Midbrain (tissue), 1 donor: ENCODE results near the gene TPRA1.
"Not testable (repeated sequence)": the region's sequence is repeated elsewhere in the genome, so short reads cannot be mapped to it uniquely, and the experiment has no call there.

ENCODE experiments used
- DNase-seq: peaks from one replicate; lab custom pipeline; 2025; lab: John Stamatoyannopoulos, UW

TPRA1 gene

DNA sequence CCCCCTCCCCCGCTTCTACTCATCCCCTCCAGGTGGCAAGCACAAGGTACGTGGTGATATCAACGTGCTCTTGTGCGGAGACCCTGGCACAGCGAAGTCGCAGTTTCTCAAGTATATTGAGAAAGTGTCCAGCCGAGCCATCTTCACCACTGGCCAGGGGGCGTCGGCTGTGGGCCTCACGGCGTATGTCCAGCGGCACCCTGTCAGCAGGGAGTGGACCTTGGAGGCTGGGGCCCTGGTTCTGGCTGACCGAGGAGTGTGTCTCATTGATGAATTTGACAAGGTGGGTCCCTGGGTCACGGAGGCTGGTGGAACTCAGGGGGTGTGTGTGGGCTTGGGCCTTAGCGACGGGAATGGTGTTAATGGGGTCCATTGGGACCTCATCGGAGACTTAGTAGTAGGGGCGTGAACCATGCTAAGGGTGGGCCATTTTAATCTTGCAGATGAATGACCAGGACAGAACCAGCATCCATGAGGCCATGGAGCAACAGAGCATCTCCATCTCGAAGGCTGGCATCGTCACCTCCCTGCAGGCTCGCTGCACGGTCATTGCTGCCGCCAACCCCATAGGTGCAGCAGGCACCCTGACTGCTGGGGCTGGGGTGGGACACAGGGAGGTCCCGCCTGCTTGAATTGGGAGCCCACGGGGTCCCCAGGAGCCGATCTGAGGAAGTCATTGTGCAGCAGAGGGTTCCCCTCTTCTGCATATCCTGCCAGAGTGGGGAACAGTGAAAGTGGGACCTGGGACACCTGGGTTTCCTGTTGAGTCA, 26.5 kb upstream of the TPRA1 start:
- DNase-seq = no peak

DNA sequence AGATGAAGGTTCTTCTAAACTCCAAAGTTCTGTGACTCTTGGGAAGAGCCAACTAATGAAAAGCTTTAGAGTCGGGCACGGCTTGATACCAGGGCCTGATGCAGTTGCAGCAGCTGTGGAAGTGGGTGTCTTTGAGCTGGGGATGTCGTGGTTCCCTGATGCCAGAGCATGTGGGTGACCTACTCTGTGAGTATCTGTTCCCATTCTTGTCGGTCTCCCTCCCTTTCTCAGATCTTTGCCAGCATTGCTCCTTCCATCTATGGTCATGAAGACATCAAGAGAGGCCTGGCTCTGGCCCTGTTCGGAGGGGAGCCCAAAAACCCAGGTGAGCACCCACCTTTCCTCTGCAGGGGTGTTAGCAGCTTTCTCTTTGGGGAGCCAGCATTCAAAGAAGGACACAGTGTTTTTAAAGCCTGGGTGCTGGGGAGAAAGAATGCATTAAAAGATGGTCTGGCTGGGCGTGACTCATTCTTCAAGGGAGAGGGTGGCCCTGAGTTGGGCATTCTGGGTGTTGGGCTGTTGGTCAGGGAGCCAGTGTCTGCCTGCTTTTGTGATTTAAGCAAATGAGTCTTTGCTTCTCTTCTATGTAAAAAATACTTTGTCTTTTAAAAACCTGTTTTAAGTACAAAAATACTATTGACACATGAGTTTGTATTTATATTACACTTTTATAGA, 25.2 kb upstream of the TPRA1 start:
- no peak for DNase-seq

DNA sequence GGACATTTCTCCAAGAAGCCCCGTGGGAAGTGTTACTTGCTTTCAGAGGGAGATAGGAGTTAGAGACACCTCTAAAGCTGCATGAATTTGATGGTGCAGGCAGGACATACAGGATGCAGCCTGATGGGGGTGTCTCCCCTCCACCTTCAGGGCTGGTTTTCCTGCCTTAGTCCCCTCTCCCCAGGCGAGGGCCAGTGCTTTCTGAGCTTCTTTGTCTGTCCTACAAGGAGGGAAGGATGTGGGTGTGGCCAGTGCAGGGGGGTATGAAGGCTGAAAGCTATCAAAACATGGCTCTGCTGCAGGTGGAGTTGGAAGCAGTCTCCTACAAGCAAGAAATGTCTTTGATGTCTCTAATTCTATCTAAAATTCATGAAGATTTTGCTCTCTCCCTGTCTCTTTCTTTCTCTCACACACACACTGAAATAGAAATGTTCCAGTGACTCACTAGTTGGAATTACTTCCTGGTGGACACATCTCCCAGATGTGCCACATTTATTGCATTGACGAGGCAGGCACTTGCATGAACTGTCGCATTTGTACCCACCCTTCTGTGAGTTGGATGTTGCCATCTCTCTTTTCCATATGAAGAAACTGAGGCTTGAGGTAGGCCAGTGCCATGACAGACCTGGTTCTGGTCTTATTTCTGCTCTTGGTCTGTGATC, 24.5 kb upstream of the TPRA1 start:
- DNase-seq = no peak

DNA sequence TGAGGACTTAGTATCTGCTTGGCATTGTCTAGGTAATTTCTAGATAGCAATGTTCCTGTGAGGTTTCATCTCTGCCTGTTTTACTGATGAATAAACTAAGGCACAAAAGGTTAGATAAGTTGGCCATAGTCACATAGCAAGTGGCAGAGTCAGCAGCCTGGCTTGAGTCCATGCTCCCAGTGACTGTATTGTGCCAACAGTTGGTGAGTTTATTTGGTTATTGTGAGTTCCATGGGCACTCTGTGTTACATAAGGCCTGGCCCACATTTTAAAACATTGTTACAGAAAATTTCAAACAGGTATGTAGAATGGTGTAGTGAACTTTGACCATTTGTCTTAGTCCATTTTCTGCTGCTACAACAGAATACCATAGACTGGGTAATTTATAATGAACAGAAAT, 22.9 kb upstream of the TPRA1 start:
- DNase-seq = no peak

DNA sequence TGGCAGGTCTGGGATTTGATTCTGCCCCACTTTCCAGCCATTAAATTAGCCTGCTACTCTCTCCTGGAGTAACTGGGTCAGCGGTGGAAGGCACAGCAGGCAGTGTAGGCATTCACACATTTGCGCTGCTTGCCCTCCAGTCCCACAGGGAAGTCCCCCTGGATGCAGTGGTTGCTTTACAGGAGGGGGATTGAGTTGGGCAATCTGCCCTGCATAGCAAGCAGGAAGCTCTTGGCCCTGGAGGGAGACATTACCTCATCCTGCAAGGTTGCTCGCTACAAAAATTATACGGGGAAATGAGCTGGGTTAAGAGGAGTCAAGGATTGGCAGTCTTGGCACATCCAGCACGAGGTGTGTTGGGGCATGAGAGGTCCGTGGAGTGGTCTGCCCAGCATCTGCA, 22.4 kb upstream of the TPRA1 start:
- DNase-seq = no peak

DNA sequence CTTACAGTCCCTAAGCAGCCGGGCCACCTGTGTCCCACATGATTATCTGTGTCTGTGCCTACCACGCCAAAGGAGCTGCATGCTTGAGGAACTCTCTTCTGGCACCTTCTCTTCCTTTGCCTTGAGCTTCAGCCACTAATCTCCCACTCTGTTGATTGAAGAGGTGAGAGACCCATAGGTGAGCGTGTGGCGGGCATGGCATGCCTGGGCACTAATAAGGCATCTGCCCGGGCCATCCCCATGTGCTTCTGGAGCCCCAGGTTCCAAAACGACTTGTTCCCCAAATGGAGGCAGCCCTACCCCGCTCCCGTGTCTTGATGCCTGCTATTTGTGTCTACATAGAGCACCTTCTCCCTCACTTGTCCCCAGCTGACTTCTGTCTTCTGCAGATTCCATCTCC, 20.7 kb upstream of the TPRA1 start:
- no peak for DNase-seq

DNA sequence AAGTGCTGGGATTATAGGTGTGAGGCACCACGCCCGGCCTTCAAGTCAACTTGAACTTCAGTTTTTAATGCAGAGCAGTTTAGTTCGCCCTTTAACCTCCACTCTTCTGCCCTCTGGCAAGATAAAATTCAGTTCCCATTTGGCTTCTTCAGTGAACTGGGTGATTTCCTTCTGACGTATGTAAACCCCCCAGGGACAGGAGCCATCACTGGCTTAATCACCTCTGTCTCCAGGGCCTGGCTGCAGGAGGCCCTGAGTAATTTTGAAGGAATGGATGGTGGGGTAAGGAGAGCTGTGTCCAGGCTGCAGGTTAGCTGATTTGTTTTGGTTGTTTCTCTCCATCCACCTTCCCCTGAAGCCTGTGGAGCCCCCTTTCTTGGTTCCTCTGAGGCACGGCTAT, 19.6 kb upstream of the TPRA1 start:
- DNase-seq = no peak

DNA sequence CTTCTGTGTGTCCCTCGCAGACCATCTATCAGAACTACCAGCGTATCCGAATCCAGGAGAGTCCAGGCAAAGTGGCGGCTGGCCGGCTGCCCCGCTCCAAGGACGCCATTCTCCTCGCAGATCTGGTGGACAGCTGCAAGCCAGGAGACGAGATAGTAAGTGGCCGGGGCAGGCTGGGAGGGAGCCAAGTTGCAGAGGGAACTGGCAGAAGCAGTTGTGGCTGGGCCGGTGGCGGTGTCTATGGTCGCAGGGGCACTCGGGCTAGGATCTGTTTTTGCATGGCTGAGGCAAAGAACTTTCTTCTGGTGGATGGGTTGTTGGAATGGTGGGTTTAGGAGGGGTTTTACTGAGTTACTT, 17.8 kb upstream of the TPRA1 start:
- DNase-seq = no peak

DNA sequence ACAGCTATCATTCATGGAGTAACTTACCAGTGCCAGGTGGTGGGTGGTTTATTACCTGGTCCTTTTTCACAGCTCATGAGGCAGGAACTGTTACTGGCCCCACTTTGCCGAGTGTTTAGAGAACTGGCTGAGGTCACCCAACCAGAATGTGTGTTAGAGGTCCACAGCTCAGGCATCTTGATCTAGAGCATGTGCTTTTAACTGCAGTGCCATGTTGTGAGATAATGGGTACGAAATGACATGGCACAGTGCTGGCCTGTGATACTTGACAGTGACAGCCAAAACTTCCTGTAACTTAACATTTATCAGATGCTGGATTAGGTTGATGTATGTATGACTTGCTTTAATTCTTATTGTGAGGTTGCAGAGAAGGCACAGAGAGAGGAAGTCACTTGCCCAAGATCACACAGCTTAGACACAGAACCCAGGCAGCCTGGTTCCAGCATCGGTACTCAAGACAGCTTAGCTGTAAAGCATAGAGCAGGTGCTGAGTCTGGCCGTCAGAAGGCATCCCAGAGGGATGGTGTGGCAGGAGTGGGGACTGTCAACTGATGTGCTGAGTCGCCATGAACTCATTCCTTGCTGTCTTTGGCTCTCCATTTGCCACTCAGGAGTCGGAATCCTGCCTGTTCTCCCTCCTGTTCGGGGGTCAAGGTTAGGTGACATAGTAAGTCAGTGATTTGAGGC, 17.3 kb upstream of the TPRA1 start:
- DNase-seq = no peak

DNA sequence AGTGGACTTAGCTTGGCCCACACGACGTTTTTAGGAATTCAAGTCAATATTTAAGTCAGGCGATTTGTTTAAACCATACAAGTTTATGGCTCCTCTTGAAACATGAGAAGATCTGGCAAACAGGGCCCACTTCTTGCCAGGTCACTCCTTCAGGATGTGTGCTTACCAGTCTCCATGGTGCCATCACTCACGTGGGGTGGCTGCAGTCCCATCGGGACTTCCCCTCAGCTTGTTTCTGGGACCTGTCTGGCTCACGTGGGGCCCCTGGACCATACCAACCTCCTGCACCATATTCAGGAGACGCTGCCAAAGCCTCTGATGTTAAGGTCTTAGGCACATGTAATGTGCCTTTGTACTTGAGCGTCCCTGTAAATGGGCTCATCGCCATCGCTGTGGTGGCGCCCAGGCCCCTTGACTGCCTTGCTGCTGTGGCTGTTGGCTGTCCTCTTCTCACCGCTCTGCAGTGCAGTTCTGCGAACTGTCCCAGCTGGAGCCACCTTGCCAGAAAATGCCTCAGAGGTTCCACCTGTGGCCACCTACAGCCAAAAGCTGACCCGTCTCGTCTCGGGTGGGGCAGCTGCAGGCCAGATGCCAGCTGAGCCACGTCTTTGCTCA, 16.6 kb upstream of the TPRA1 start:
- no peak for DNase-seq

DNA sequence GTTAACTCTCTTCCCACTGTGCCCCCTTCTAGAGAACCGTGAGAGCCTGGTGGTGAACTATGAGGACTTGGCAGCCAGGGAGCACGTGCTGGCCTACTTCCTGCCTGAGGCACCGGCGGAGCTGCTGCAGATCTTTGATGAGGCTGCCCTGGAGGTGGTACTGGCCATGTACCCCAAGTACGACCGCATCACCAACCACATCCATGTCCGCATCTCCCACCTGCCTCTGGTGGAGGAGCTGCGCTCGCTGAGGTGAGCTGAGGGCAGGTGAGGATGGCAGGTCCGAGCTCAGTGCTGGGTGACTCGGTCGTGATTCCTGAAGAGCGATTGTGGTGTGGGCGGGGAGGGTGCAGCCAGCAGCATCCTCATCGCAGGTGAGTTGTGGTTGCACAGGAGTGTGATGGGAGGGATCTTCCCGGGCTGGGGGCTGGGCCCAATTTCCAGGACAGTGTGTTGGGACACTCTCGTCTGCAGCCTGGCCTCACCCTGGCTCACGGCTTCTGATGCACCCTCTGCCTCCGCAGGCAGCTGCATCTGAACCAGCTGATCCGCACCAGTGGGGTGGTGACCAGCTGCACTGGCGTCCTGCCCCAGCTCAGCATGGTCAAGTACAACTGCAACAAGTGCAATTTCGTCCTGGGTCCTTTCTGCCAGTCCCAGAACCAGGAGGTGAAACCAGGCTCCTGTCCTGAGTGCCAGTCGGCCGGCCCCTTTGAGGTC, 15.7 kb upstream of the TPRA1 start:
- no peak for DNase-seq

DNA sequence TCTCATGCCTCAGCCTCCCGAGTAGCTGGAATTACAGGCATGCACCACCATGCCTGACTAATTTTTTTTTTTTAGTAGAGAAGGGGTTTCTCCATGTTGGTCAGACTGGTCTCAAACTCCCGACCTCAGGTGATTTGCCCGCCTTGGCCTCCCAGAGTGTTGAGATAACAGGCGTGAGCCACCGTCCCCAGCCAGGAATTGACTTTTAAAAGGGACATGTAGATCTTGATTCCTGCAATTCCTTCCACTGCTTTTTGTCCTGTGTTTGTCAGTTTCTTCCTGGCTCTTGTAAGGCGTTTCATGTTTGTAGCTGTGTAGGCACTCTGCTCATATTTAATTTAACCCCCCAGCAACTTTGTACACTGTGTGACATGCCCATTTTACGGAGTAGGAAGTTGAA, 15.0 kb upstream of the TPRA1 start:
- not testable (repeated sequence) for DNase-seq

DNA sequence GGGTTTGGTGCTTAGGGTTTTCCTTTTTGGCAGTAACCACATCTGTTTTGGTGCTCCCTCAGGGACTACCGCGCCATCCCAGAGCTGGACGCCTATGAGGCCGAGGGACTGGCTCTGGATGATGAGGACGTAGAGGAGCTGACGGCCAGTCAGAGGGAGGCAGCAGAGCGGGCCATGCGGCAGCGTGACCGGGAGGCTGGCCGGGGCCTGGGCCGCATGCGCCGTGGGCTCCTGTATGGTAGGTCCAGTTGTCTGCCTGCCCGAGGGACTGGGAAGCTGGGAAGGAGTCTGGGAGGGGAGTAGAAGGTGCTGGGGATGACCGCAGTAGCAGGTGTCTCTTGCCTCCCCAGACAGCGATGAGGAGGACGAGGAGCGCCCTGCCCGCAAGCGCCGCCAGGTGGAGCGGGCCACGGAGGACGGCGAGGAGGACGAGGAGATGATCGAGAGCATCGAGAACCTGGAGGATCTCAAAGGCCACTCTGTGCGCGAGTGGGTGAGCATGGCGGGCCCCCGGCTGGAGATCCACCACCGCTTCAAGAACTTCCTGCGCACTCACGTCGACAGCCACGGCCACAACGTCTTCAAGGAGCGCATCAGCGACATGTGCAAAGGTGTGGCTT, 14.1 kb upstream of the TPRA1 start:
- no peak for DNase-seq

DNA sequence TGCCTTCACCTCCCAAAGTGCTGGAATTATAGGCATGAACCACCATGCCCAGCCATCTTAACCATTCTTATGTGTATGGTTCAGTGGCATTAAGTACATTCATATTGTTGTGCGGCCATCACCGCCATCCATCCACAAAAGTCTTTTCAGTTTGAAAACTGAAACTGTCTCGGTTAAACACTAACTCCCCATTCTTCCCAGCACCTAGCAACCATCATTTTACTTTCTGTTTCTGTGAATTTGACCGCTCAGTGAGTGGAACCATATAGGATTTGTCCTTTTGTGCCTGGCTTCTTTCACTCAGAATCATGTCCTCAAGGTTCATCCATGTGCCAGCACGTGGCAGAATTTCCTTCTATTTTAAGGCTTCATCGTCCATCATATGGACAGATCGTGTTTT, 13.5 kb upstream of the TPRA1 start:
- no peak for DNase-seq

DNA sequence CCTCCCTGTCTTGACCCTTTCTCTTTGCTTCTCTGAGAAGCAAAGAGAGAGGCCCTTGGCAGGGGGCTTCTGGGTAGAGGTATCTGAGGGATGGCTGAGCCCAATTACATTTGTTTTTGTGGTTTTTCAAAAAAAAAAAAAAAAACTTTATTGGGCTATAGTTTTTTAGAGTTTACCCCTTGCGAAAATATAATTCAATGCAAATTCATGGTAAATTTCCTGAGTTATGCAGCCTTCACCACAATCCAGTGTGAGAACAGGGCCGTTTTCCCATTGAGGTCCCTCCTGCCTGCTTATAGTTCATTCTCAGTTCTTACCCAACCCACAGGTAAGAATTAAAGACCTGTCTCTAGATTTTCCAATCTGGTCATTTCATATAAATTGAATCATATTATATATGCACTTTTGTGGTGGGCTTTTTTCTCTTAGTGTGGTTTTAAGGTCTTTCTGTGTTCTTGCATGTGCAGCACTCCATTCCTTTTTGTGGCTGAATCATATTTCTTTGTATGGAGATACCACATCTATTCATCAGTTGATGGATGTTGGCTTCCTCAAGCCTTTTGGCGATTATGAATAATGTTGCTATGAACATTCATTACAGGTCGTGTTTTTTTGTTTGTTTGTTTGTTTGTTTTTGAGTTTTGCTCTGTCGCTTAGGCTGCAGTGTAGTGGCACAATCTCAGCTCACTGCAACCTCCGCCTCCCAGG, 10.4 kb upstream of the TPRA1 start:
- no peak for DNase-seq

DNA sequence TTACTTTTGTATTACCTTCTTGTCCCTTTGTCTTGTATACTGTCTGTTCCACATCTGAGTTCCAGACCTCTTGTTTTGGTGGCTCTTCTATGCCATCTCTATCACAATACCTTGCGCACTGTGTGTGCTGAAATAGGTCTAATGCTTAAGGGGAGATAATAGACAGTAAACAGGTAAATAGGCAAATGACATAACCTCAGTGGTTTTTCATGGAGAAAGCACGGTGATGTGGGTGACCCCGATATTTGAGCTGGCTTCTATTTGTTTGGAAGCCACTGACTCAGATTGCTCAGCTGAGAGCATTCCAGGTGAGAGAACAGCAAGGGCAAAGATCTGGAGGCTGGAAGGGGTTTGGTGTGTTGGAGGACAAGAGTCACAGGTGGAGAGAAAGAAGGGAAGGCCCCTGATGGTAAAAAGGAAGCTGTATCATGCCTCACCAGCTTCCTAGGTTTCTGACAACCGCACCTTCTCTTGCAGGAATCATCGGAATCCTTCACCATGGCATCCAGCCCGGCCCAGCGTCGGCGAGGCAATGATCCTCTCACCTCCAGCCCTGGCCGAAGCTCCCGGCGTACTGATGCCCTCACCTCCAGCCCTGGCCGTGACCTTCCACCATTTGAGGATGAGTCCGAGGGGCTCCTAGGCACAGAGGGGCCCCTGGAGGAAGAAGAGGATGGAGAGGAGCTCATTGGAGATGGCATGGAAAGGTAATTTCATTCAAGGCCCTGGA, 8.5 kb upstream of the TPRA1 start:
- no peak for DNase-seq

DNA sequence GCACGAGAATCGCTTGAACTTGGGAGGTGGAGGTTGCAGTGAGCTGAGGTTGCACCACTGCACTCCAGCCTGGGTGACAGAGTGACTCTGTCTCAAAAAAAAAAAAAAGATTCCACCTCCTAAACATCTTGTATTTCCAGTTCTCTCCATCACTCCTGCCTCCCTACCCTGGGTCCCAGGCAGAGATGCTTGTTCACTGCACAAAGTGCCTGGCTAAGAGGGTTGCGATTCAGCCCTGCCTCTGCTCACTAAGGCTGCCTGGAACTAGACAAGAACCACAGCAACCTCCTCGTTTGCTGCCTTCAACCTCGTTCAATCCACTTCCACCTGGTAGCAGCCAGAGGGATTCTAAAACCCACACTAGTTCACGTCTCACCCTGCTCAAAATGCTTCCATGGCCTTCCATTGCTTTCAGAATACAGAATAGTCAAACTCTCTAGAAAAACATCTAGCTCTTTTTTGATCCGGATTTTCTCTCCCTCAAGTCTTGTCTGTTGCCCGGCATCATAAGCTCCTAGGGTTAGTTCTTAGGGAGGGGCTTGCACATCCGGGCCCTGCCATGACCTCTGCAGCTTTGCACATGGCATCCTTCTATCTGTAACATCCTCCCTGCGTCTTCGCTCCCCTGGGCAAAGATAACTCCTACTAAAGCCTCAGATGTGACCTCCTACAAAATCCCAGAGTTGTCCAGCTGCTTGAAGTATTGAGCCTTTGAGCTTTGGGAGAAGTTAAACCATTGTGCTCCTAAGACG, 6.7 kb upstream of the TPRA1 start:
- DNase-seq = no peak

DNA sequence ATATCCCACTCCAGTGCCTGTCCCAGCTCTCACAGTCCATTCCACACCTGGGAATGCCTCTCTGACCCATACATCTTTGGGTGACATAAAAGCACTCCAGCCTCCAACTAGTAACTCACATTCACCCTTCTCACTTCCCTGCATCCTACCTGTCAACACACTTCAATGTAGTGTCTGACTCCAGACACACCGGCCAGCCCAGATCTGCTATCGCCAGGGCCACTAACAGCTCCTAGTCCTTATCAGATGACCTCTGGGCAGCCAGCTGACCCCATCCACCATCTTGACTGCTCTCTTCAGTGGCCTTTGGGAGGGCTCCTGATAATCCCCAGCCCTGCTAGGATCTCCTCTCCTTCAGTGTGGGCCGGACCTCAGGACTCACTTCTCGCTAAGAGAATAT, 4.8 kb upstream of the TPRA1 start:
- no peak for DNase-seq

DNA sequence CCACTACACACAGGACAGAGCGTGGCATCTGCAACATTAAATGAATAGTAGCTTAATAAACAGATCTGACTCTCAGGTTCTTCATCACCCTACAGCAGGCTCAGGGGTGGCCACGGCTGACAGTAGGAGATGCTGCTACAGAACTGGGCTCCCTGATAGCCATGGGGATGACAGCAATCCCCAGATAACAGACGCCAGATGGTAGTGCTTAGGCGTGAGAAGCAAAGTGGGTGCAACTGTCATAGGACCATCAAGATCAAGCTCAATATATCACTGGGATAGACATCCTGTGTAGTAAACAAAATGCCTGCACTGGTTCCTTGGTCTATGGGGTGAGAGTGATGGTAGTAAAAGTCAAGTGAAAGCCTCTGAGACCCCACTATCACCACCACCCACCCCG, 2.6 kb upstream of the TPRA1 start:
- DNase-seq = no peak
